KOPT-K1 (cell line): ENCODE data around the gene MEF2B.
"Not testable (repeated sequence)": the region's sequence is repeated elsewhere in the genome, so short reads cannot be mapped to it uniquely, and the experiment has no call there.

Experiments used
- H3K27ac ChIP-seq: fragments of 200-600 bp; sonication (generic); 2 replicates; pipeline ENCODE4 v1.5.1; 2016; ENCODE audit warnings: antibody characterized with exemption, mild to moderate bottlenecking, low read depth, low read length; ENCODE audit not compliant: poor library complexity, severe bottlenecking
- H3K36me3 ChIP-seq: fragments of 200-600 bp; sonication (generic); 2 replicates; pipeline ENCODE4 v1.5.1; 2017; ENCODE audit warnings: antibody characterized with exemption, mild to moderate bottlenecking, low read length, moderate library complexity; ENCODE audit not compliant: insufficient read depth
- H3K9me3 ChIP-seq: fragments of 200-600 bp; sonication (generic); 2 replicates; pipeline ENCODE4 v1.5.1; 2017; ENCODE audit warnings: antibody characterized with exemption, low read length, mild to moderate bottlenecking; ENCODE audit not compliant: insufficient read depth, poor library complexity, severe bottlenecking

MEF2B gene

DNA sequence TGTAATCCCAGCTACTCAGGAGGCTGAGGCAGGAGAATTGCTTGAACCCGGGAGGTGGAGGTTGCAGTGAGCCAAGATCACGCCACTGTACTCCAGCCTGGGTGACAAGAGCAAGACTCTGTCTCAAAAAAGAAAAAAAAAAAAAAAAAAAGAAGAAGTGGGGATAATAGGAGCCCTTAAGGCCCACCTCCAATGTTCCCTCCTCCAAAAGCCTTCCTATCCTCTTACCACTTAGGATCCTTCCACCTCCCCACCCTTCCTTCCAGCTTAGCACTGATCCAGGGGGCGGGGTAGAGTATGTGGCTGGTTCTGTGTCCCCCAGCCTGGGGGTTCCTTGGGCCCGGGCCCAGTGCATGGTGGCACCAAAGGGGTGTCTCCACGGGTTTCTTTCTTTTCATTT, 3.2 kb upstream of the MEF2B start:
- H3K27ac ChIP-seq, H3K9me3 ChIP-seq: not testable (repeated sequence)
- H3K36me3 ChIP-seq: peaks cover 15% of the 10 kb centered on the region

DNA sequence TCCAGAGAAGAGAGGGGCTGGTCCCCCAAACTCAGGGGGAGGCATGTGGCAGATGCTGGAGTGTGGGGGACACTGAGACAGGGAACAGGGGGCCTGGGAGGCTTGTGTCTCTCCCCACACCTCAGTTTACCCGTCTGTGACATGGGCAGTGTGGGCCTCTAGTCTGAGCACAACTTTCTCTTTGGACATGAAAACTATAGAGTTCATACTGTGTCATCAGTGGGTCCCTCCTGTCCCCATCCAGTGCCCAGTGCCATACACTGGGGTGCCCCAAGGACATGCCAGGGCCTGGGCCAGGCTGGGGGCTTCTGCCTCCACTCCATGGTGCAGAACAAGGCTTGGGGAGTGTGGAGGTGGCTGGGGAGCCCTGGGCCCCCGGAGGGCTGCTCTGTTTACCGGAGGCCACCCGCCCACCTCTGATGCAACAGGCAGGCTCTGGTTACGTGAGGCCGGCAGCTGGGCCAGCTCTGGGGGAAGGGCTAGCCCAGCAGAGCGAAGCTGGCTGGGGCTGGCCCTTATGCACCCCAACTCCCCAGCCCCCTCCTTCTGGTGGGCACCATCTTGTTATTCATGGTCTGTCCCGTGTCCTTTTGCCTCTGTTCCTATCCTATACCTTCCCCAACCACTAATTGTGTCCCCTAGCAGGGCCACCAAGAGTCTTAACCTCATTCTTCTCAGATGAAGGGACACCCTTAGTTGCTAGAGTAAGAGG, 1.9 kb upstream of the MEF2B start:
- Histone ChIP-seq H3K9me3 (no peaks in the 10 kb centered on the region), H3K36me3 (peaks cover 9% of the 10 kb centered on the region), H3K27ac (no peak overlapping the region)

DNA sequence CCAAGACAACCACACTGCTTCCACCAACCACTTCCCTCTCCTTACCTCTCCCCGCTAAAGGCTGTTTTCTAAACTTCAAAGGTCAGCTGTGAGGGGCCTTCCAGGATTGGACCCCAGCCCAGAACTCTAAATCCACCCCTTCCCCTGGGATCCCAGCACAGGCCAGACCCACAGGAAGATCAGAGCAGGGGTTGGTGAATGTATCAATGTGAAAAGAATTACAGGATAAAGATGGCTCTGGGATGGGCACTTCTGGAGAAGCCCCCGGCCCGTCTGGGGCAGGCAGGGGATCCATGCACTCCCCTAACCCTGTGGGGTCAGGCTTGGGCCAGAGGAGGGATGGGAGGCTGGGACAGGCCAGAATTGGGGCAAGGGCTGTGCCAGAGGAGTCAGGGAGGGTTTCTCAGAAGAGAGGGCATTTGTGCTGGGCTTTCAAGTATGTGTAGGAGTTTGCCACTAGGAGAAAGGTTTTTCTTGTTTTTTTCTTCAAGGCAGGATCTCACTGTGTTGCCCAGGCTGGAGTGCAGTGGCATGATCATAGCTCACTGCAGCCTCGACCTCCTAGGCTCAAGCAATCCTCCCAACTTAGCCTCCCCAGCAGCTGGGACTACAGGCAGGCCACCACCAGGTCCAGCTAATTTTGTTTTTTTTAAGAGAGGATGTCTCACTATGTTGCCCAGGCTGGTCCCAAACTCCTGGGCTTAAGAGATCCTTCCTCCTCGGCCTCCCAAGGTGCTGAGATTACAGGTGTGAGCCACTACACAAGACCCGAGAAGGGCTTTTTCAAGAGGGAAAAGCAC, 1.0 kb upstream of the MEF2B start:
- no peak overlapping the region for H3K27ac ChIP-seq
- no peaks in the 10 kb centered on the region for H3K9me3 ChIP-seq
- peaks cover 1% of the 10 kb centered on the region; the same call in 1 of the 2 replicates for H3K36me3 ChIP-seq

DNA sequence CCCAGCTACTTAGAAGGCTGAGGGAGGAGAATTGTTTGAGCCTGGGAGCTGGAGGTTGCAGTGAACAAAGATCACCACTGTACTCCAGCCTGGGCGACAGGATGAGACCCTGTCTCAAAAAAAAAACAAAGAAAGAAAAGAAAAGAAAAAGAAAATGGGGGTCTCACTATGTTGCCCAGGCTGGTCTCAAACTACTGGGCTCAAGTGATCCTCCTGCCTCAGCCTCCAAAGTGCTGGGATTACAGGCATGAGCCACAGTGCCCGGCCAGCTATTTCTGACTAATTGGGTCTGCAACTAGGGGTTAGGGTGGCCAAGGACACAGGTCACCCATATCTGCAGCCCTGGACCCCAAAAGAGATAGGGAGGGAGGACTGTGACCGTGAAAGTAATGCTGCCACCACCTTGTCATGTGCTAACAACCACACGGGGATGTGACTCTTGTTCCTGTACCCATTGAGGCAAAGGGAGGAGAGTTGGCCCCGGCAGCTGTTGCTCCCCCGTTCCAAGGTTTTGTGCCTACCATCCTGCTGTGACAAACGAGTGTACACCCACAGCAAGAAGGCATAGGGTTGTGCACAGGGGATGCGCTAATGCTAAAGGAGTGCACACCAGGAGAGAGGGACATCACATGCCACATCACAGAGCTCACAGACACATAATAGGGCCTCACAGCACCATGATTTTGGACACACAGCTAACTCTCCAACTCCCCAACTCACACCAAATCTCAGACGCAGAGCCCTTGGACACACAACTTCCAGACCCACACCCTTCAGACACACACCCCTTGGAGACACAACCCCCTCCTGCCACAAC, 619 bp downstream of the MEF2B start:
- no peaks in the 10 kb centered on the region for H3K36me3 ChIP-seq
- H3K9me3 ChIP-seq: no peaks in the 10 kb centered on the region
- no peak overlapping the region for H3K27ac ChIP-seq

DNA sequence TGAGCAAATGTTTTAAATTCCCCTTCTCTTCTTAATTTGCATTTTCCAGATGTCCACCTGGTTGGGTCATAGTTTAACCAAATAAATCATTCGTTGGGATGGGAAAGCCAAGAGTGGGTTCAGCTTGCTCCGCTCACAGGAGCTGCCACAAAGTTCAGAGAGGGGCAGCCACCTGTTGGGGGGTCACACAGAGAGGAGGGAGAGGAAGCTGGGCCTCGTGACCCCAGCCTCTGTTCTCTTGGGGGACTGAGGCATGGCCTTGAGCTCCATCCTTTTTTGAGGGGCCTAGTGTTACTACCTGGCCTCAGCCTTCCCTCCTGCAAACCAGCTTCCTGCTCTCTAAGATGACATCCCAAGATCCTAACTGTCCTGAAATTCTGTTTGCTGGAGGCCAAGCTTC, 2.5 kb downstream of the MEF2B start:
- no peak overlapping the region for H3K27ac ChIP-seq
- no peaks in the 10 kb centered on the region for H3K9me3 ChIP-seq
- H3K36me3 ChIP-seq: no peaks in the 10 kb centered on the region

DNA sequence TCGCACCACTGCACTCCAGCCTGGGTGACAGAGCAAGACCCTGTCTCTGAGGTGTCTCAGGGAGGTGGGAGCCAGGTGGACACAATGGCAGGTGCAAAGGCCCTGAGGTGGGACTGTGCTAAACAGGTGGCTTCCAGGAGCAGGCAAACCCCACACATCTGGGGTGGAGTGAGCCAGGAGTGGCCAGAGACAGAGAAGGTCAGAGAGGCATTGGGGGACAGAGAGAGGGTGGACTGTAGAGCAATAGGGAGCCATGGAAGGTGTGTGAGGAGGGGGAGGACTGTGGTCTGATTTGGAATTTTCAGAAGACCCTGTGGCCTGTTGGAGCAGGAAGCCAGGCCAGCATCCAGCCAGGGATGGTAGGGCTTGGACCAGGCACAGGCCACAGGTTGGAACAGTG, 4.7 kb downstream of the MEF2B start:
- no peaks in the 10 kb centered on the region for H3K36me3 ChIP-seq
- no peaks in the 10 kb centered on the region for H3K9me3 ChIP-seq
- H3K27ac ChIP-seq: no peak overlapping the region

DNA sequence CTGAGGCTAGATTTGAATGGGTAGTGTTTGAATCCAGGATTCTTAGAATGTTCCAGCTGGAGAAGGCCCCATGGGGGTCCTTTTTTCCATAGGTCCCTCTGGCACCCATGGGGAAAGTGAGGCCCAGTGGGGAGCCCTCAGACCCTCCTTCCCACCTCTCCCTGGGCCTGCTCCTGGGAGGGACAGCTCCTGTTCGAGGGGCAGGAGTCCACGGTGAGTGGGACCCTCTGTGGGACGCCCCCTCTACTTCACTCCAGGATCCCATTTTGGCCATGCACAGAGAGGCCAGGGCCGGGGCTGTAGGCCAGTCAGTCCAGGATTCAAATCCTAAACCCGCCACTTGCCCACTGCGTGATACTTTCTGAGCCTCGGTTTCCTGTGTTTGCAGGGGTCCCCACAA, 7.6 kb downstream of the MEF2B start:
- no peaks in the 10 kb centered on the region for H3K9me3 ChIP-seq
- no peaks in the 10 kb centered on the region for H3K36me3 ChIP-seq
- H3K27ac ChIP-seq: no peak overlapping the region

DNA sequence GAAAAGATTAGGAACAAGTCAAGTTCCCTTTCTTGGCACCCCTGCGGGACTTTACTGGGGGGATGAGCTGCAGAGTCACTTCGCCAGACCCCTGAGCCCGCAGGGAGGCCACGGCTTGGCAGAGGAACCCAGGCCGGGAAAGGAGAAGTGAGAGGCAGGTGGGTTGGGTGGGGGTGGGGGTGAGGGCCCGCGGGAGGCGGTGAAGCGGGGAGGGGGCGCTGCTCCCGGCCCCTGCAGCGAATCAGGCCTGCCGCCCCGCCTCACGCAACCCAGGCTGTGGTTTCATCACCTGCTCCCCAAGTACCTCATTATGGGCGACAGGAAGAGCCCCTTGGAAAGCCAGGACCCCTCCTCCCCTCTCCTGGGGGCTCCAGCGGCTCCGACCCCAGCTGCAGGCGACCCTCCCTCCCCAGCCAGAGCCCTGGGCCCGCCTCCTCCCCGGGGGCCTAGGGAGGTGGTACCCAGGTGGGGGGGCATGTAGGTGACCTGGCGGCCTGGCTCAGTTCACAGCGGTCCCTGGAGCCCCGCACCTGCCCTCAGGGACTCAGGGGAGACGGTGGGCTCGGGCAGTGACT, 9.5 kb downstream of the MEF2B start:
- H3K27ac ChIP-seq: no peak overlapping the region
- no peaks in the 10 kb centered on the region for H3K9me3 ChIP-seq
- H3K36me3 ChIP-seq: no peaks in the 10 kb centered on the region

DNA sequence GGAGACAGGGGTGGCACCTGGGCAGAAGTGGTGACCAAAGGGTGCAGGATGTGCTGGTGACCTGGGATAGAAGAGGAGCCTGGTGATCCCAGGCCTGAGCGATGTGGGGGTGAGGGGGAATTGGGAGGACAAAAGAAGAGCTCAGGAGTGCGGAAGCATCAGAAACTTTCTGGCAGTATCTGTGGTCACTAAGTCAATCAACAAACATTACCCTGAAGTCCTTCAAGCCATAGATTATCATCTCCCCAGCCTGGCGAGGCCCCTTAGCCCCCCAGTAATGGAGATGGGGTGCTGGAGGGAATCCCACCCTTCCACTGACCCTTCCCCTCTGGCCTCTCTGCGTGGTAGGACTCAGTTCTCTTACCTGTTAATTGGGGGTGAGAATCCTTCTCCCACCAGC, 10.5 kb downstream of the MEF2B start:
- Histone ChIP-seq H3K27ac (no peak overlapping the region), H3K9me3 (no peaks in the 10 kb centered on the region), H3K36me3 (no peaks in the 10 kb centered on the region)

DNA sequence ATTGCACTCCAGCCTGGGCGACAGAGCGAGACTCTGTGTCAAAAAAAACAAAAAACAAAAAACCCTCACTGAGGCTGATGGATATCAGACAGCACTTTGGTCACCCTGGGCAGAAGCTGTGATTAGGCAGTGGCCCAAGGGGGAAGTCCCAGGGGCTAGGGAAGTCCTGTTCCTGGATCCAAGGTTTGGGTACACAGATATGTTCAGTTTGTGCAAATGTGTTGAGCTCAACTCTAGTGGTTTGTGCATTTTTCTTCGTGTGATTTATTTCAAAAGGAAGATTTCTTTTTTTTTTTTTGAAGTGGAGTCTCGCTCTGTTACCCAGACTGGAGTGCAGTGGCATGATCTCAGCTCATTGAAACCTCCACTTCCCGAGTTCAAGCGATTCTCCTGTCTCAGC, 12.3 kb downstream of the MEF2B start:
- Histone ChIP-seq H3K36me3 (no peaks in the 10 kb centered on the region), H3K9me3 (no peaks in the 10 kb centered on the region), H3K27ac (no peak overlapping the region)

DNA sequence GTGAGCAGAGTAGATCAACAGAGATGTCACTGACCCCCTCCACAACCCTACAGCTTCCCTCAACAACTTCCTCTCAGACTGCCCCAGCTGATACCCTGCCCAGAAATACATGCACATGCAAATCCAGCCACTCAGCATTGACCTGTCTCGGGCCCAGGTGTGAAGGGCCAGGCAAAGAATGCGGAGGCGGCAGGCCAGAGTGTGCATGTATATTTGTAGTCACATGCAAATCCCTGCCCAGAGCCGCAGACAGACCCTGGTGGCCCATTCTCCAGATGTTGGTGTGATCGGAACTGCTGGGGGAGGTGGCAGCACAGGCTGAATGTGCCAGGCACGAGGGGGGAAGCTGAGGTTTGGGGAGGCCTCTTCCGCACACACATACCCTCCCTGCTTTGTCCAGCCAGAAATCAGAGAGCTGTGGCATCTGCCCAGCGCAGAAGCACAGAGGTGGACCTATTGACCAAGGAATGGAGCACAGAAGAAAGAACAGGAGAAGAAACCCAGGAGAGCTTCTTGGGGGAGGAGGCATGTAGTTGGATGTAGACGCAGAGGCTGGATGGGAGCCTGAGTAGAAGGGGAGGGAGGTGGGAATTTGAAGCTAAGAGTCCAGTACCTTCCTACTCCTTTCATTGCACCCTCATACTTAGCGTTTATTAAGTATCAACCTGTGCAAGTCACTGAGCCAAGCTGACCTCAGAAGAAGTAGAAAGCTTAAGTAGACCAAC, 14.4 kb downstream of the MEF2B start:
- Histone ChIP-seq H3K27ac (no peak overlapping the region), H3K36me3 (no peaks in the 10 kb centered on the region), H3K9me3 (no peaks in the 10 kb centered on the region)

DNA sequence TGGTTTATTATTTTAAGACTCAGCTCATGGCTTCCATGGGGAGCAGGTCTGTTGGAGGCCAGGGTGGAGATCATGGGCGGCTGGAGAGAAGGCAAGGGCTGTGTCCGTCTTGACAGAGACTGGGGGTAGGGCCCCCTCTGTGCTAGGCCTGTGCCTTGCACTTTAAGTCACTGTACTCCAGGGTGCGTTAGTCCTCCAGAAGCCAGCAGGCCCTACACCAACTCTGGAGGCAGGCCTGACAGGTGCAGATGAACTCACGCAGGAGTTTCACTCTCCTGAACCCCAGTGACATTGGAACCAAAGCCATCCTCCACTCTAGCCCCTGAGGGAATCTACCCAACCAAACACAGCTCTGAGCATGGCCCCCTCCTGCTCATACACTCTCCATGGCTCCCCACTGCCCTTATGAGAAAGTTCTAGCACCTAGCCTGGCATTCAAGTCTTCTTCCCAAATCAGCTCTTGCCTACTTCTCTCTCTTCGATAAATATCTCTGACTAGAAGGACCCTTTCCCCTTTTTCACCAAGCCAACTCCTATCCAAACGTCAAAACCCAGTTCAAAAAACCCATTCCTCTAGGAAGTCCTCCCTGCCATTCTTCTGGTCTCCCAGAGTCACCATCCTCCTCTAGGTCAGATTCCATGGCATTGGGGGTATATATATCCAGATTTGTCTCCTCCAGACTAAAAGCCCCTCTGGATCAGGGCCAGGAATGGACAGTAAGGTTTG, 15.1 kb downstream of the MEF2B start:
- no peaks in the 10 kb centered on the region for H3K9me3 ChIP-seq
- no peaks in the 10 kb centered on the region for H3K36me3 ChIP-seq
- no peak overlapping the region for H3K27ac ChIP-seq

DNA sequence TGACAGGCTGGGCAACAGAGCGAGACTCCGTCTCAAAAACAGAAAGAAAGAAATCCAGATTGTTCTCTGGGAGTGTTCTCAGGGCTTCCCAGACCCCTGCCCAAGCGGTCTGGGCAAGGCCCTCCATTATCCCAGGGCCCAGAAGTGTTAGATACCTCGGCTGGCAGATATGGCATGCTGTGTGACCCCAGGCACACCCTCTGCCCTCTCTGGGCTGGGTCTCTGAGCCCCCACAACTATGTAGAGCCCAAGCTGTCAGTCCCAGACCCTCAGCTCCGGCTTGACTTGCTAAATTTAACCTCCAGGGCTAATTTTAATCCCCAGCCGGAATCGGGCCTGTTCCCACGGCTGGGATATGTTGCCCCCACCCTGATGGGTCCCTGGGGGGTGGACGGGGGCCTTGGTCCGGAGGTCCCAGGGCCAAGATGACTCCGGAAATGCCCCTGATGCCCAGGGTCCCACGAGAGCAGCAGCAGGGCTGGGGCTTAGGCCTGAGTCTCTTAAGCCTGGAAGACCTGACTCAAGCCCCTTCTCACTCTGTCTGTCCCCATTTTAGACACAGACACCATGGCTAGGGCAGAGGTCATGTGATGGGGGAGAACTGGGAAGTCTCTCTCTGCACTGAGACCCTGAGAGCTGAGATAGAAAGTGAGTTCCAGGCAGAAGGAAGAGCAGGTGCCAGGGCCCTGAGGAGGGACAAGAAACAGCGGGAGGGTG, 17.2 kb downstream of the MEF2B start:
- Histone ChIP-seq H3K27ac (no peak overlapping the region), H3K9me3 (no peaks in the 10 kb centered on the region), H3K36me3 (peaks cover 2% of the 10 kb centered on the region; the same call in 1 of the 2 replicates)
